Natural killer cell (primary cell): Measurements from ENCODE around the gene TMEM212. TPM values are rescaled to one million over a fixed set of nuclear protein-coding genes. Genes with fewer than 3 reads are reported as not detected.

Experiments
- ATAC-seq, 3 donors: fragments of 150-1000 bp in 2 of 3; fragments of 200-7000 bp in 1 of 3; cut with Tn5 transposase; 1 replicate in 1 of 3; 2 replicates in 2 of 3; pipeline ENCODE4 v1.10.0; 2021; ENCODE audit warnings: mild to moderate bottlenecking in 2 of 3, moderate library complexity in 2 of 3
- DNase-seq, 2 donors: peaks; one replicate each; pipeline versions ENCODE4 v3.0.0 to v3.0.0-alpha.2; 2013 to 2021; ENCODE audit warnings: mixed read lengths in 1 of 2
- H3K27ac ChIP-seq: one replicate; pipeline ENCODE4 v1.5.1; 2013; ENCODE audit warnings: mild to moderate bottlenecking, low read length
- H3K27me3 ChIP-seq: one replicate; pipeline ENCODE4 v1.6.1; 2013; ENCODE audit warnings: low read length; ENCODE audit not compliant: control insufficient read depth, insufficient read depth
- H3K36me3 ChIP-seq: one replicate; pipeline ENCODE4 v1.6.1; 2013; ENCODE audit warnings: low read length; ENCODE audit not compliant: control insufficient read depth, insufficient read depth
- H3K4me1 ChIP-seq: one replicate; pipeline ENCODE4 v1.6.1; 2013; ENCODE audit warnings: low read length; ENCODE audit not compliant: control insufficient read depth, insufficient read depth
- H3K4me3 ChIP-seq: one replicate; pipeline ENCODE4 v1.5.1; 2013; ENCODE audit warnings: low read length
- H3K9me3 ChIP-seq: one replicate; pipeline ENCODE4 v1.6.1; 2013; ENCODE audit warnings: low read length; ENCODE audit not compliant: control insufficient read depth, insufficient read depth
- H3K27ac Mint-ChIP-seq, 2 donors: one replicate each; pipeline ENCODE4 v1.8.0; 2022; ENCODE audit warnings: mild to moderate bottlenecking in 2 of 2, mixed read lengths in 2 of 2, moderate library complexity in 1 of 2
- H3K27me3 Mint-ChIP-seq, 2 donors: one replicate each; pipeline ENCODE4 v1.8.0; 2022; ENCODE audit warnings: low read depth in 2 of 2, mixed read lengths in 2 of 2
- H3K36me3 Mint-ChIP-seq: one replicate; pipeline ENCODE4 v1.8.0; 2022; ENCODE audit warnings: mixed read lengths
- H3K4me1 Mint-ChIP-seq, 2 donors: one replicate each; pipeline ENCODE4 v1.8.0; 2022; ENCODE audit warnings: mixed read lengths in 2 of 2
- H3K4me3 Mint-ChIP-seq: one replicate; pipeline ENCODE4 v1.8.0; 2022; ENCODE audit warnings: mild to moderate bottlenecking, moderate library complexity, mixed read lengths
- H3K9me3 Mint-ChIP-seq, 2 donors: one replicate each; pipeline ENCODE4 v1.8.0; 2022; ENCODE audit warnings: mixed read lengths in 2 of 2
- WGBS: methylation state at CpG from one replicate; pipeline ENCODE4 v1.1.7; 2013; ENCODE audit warnings: missing lambda C conversion rate; ENCODE audit not compliant: insufficient coverage; 5-methylcytosine and 5-hydroxymethylcytosine counted together
- intact Hi-C: fragments of 100-400 bp; cut with micrococcal nuclease; formaldehyde crosslinking; loops from one replicate; pipeline ENCODE4 v1.14.2; 2022
- total RNA-seq, 4 donors: library from RNA; stranded (reverse); fragments of 120-200 nt in 1 of 4; gene quantifications; one replicate each; pipeline versions ENCODE4 v1.2.3 to v1.2.4, GENCODE V29; 2013 to 2022
- TF ChIP-seq, protein P1 (sequence below): fragments of 200-600 bp; IDR thresholded peaks from one replicate; pipeline ENCODE4 v1.8.0; 2022; ENCODE audit warnings: antibody characterized with exemption

The TMEM212 gene
- total RNA-seq, 3 donors from 2014 or later (not counting 1 experiment from before 2014, with no cell fraction given), result not detected

DNA sequence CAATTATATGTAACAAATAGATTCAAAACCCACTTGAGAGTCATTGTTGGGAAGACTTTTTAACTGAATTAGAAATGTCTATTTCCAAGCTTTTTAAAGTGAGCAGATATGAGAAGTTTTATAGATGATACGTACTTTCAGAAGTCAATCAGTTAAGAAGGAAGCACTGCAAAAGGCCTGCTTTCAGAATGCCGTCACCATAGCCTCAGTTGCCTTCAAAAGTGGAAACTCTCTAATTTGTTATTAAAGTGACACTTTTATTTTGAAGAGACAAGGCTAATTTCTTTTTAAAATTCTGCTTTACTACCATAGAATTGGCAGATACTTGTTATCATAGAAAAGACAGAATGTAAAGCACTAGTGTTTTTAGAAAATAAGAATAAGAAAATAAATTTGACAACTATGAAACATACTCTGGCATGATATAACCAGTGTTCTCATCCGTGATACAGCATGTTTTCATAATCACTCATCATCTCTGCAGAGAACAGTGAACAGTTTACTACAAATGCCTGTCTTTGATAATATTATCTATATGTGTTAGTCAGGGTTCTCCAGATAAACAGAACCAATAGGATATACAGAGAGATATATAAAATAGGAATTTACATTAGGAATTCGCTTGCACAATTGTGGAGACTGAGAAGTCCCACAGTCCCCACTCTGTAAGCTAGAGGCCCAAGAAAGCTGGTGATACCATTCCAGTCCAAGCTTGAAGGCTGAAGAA, 25.9 kb upstream of the TMEM212 start:
- no peaks in the 10 kb centered on the region for H3K9me3 Mint-ChIP-seq
- TF ChIP-seq, protein P1, sequence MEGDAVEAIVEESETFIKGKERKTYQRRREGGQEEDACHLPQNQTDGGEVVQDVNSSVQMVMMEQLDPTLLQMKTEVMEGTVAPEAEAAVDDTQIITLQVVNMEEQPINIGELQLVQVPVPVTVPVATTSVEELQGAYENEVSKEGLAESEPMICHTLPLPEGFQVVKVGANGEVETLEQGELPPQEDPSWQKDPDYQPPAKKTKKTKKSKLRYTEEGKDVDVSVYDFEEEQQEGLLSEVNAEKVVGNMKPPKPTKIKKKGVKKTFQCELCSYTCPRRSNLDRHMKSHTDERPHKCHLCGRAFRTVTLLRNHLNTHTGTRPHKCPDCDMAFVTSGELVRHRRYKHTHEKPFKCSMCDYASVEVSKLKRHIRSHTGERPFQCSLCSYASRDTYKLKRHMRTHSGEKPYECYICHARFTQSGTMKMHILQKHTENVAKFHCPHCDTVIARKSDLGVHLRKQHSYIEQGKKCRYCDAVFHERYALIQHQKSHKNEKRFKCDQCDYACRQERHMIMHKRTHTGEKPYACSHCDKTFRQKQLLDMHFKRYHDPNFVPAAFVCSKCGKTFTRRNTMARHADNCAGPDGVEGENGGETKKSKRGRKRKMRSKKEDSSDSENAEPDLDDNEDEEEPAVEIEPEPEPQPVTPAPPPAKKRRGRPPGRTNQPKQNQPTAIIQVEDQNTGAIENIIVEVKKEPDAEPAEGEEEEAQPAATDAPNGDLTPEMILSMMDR, result no peak
- H3K27me3 Mint-ChIP-seq, result peaks cover 0 to 12% of the 10 kb centered on the region in 2 donors
- ATAC-seq, result no peak
- no peaks in the 10 kb centered on the region for H3K36me3 ChIP-seq
- 81% methylated on average over 4 of the region's 4 CpGs for WGBS
- DNase-seq, result no peak
- no peaks in the 10 kb centered on the region for H3K4me1 ChIP-seq
- no peaks in the 10 kb centered on the region for H3K9me3 ChIP-seq
- H3K27me3 ChIP-seq, result no peaks in the 10 kb centered on the region
- H3K4me1 Mint-ChIP-seq, result peaks cover 14 to 16% of the 10 kb centered on the region in 2 donors
- H3K4me3 Mint-ChIP-seq, result no peak overlapping the region
- H3K36me3 Mint-ChIP-seq, result no peaks in the 10 kb centered on the region
- H3K4me3 ChIP-seq, result no peak overlapping the region
- H3K27ac Mint-ChIP-seq, result no peak overlapping the region
- no peak overlapping the region for H3K27ac ChIP-seq
- intact Hi-C loops, result no loop called here

DNA sequence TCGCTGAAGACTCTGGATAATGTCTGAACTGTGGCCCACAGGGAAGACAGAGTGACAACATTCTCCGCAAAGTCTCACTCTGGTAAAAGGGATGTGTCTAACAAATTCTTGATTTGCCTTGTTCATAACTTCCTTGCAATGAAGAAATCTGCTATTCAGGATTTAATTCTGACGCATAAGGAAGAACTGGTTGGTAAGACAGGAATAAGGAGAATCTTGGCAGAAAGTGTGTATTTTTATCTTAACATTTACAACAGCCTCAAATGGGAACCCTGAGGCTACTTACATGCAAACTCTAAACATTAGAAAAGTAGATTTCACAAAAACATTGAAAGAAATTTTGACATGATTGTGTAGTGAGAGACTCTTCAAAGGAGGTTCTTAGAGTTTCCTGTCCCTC, 22.1 kb upstream of the TMEM212 start:
- Histone ChIP-seq H3K4me3 (no peak overlapping the region), H3K36me3 (no peaks in the 10 kb centered on the region), H3K9me3 (no peaks in the 10 kb centered on the region), H3K27me3 (no peaks in the 10 kb centered on the region), H3K27ac (no peak overlapping the region), H3K4me1 (no peaks in the 10 kb centered on the region)
- H3K9me3 Mint-ChIP-seq, result no peaks in the 10 kb centered on the region
- H3K4me3 Mint-ChIP-seq, result no peak overlapping the region
- H3K27ac Mint-ChIP-seq, result no peak overlapping the region
- intact Hi-C loops, result no loop called here
- H3K4me1 Mint-ChIP-seq, result no peaks in the 10 kb centered on the region
- 96% methylated on average over 2 of the region's 3 CpGs for WGBS
- TF ChIP-seq, protein P1, result no peak
- H3K36me3 Mint-ChIP-seq, result no peaks in the 10 kb centered on the region
- ATAC-seq (no peak), DNase-seq (no peak)
- H3K27me3 Mint-ChIP-seq, result peaks cover 3 to 19% of the 10 kb centered on the region in 2 donors

DNA sequence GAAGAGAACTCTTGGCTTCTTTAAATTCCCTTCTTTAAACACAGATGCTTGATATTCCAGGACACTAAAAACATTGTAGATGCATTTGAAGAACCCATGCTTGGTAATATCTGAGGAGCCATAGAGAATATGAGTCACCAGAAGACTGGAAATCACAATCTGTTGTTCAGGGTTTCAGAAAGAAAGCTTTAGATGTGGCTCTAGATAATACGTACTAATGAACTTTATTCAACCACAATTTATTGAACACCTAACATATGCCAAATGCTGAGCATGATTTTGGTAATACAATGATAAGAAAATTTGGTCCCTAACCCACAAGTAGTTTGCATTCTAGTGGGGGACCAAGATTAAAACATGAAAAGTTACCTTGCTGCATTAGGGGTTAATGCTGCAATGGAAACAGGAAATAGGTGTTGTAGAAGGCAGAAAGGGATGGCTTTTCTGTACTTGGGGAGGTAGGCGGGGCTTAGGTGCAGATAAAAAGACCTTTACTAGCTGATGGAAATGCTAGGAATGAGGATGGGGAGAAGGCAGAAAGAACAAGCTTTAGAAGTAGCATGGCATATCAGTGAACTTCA, 21.3 kb upstream of the TMEM212 start:
- H3K27me3 Mint-ChIP-seq, result peaks cover 5 to 19% of the 10 kb centered on the region in 2 donors
- no peaks in the 10 kb centered on the region for H3K36me3 Mint-ChIP-seq
- H3K4me3 ChIP-seq, result no peak overlapping the region
- TF ChIP-seq, protein P1, result no peak
- intact Hi-C loops, result no loop called here
- ATAC-seq, result no peak
- no peaks in the 10 kb centered on the region for H3K4me1 ChIP-seq
- H3K9me3 ChIP-seq, result no peaks in the 10 kb centered on the region
- 36% methylated on average over 1 of the region's 2 CpGs for WGBS
- no peak overlapping the region for H3K4me3 Mint-ChIP-seq
- peaks cover 5% of the 10 kb centered on the region in 2 donors for H3K4me1 Mint-ChIP-seq
- H3K27ac Mint-ChIP-seq, result no peak overlapping the region
- no peaks in the 10 kb centered on the region for H3K9me3 Mint-ChIP-seq
- no peaks in the 10 kb centered on the region for H3K36me3 ChIP-seq
- no peak for DNase-seq
- H3K27ac ChIP-seq, result no peak overlapping the region
- no peaks in the 10 kb centered on the region for H3K27me3 ChIP-seq
